ENCODE measurements around the gene FAM124B. TPM values are rescaled to one million over a fixed set of nuclear protein-coding genes. Genes with fewer than 3 reads are reported as not detected.

FAM124B gene
- total RNA-seq, 1 donor from 2014 or later, result 13.3 TPM

DNA sequence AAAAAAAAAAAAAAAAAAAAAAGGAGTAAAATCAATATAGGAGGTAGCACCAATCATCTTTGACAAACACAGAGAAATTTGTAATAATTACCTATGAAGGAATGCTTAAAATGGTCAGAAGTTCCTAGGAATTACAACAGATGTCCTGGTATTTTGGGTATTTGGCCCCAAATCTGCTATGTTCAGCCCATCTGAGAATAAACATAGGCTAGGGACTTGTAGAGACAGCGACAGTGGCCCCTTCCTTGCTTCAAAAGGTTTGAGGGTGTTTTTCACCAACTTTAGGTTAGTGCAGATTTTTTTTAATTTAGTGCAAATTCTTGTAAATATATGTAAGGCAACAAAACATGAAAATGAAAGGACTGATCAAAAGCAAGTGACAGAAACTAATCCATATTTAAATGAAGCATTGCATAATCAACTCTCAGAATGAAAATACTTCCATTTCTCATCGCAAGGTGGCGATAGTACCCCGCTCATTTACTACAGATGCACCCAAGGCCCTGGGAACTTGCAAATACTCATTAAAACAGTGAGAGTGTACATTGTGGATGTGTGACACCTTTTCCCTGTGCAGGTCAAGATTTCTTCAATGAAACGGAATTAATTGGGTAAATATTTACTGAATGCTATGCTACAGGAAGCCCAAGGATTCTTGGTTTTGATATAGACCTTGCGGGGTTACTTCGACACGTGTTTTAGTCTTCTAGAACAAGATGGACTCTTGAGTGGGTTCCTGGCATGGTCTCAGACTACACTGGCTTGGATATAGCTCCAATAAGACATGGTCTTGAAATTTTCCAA, 44.6 kb downstream of the FAM124B start:
- Histone ChIP-seq H3K9me3 (no peaks in the 10 kb centered on the region), H3K27ac (no peak overlapping the region), H3K36me3 (no peaks in the 10 kb centered on the region), H3K27me3 (no peaks in the 10 kb centered on the region), H3K4me1 (no peaks in the 10 kb centered on the region), H3K4me3 (no peak overlapping the region)
- peak in 1 of 2 donors; percentile 73 for DNase-seq (ENCODE audit: low spot score in 2 of 2)
- TF ChIP-seq, protein P1, sequence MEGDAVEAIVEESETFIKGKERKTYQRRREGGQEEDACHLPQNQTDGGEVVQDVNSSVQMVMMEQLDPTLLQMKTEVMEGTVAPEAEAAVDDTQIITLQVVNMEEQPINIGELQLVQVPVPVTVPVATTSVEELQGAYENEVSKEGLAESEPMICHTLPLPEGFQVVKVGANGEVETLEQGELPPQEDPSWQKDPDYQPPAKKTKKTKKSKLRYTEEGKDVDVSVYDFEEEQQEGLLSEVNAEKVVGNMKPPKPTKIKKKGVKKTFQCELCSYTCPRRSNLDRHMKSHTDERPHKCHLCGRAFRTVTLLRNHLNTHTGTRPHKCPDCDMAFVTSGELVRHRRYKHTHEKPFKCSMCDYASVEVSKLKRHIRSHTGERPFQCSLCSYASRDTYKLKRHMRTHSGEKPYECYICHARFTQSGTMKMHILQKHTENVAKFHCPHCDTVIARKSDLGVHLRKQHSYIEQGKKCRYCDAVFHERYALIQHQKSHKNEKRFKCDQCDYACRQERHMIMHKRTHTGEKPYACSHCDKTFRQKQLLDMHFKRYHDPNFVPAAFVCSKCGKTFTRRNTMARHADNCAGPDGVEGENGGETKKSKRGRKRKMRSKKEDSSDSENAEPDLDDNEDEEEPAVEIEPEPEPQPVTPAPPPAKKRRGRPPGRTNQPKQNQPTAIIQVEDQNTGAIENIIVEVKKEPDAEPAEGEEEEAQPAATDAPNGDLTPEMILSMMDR (IDR thresholded peaks at IDR 0.05), result peak; percentile 67 to 81 (median 73)
- intact Hi-C loops (cut with DNase I), result loop anchor here (1.0 to 10.0 kb wide), 3 partner anchors 88 to 422 kb away; no protein-coding TSS in a partner anchor

DNA sequence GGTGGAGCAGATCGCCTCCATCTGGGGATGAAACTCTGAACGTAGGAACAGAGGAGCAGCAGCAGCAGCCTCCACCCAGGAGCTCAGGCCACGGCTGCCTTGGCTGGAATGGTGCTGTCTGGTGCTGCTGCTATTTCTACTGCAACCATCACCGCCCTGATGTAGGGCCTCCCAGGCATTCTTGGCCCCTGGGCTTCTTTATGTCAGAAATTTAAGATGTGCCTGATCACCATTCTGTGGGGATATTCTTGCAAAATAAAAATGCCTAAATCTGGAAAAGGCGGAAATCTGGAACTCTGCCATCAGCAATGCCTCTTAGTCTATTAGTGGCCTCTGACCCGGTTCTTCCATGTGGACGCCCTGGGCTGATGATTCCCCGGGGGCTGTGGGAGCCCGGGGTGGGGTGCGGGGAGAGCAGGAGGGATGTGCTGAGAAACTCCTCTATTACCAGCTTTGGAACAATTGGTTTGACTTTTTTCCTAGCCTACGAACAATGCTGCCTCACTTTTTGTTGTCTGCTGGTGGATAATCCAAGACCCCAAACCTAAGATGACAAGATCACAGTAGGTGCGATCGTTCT, 47.2 kb downstream of the FAM124B start:
- Histone ChIP-seq H3K27me3 (no peaks in the 10 kb centered on the region), H3K27ac (no peak overlapping the region), H3K4me3 (no peak overlapping the region), H3K36me3 (no peaks in the 10 kb centered on the region), H3K4me1 (no peaks in the 10 kb centered on the region), H3K9me3 (no peaks in the 10 kb centered on the region)
- intact Hi-C loops (cut with DNase I), result loop anchor here (10.0 kb wide), 1 partner anchor 90 kb away; no protein-coding TSS in a partner anchor
- TF ChIP-seq, protein P1 (IDR thresholded peaks at IDR 0.05), result no peak
- no peak for DNase-seq (ENCODE audit: low spot score in 2 of 2)

DNA sequence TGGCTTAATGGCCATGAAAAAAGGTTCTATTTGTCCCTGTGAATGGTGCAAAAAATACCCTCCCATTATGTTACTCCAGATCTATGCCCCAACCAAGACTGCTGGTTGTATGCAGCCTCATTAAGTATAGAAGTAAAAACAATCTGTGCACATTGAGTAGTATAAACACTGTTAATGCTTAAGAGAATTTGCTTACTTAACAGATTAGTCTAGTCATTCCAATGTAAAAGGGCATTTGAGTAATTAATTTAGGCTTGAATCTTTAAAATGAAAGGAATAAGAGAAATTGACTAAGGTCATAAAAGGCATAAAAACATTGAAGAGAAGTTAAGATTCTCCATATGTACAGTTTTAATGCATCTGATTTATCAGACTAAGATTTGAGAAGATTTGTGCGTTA, 51.2 kb downstream of the FAM124B start:
- DNase-seq (ENCODE audit: low spot score in 2 of 2), result no peak
- peaks cover 0 to under 1% of the 10 kb centered on the region in 2 donors for H3K9me3 ChIP-seq
- intact Hi-C loops (cut with DNase I), result loop anchor here (10.0 kb wide), 1 partner anchor 94 kb away; no protein-coding TSS in a partner anchor
- H3K4me3 ChIP-seq, result no peak overlapping the region
- H3K27ac ChIP-seq, result no peak overlapping the region
- H3K4me1 ChIP-seq, result no peaks in the 10 kb centered on the region
- no peaks in the 10 kb centered on the region for H3K27me3 ChIP-seq
- TF ChIP-seq, protein P1 (IDR thresholded peaks at IDR 0.05), result no peak
- no peaks in the 10 kb centered on the region for H3K36me3 ChIP-seq

DNA sequence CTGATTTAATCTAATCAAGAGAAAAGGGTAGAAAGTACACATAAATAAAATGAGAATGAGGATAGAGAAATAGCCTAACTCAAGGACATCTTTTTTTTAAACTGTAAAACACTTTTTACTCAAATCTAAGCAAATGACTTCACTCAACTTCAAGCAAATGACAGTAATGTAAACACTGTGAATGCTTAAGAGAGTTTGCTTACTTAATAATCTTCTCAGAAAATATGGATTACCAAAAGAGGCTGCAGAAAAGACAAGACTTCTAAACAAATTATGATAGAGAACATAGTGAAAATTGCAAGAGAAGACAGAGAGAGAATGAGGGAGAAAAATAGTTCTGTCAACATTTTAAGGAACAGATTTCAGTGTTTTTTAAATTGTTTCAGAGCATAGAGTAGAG, 52.5 kb downstream of the FAM124B start:
- Histone ChIP-seq H3K4me3 (no peak overlapping the region), H3K4me1 (no peaks in the 10 kb centered on the region), H3K36me3 (no peaks in the 10 kb centered on the region), H3K27me3 (no peaks in the 10 kb centered on the region), H3K27ac (no peak overlapping the region), H3K9me3 (peaks cover 0 to 5% of the 10 kb centered on the region in 2 donors)
- TF ChIP-seq, protein P1 (IDR thresholded peaks at IDR 0.05), result no peak
- intact Hi-C loops (cut with DNase I), result no loop called here
- DNase-seq (ENCODE audit: low spot score in 2 of 2), result no peak

DNA sequence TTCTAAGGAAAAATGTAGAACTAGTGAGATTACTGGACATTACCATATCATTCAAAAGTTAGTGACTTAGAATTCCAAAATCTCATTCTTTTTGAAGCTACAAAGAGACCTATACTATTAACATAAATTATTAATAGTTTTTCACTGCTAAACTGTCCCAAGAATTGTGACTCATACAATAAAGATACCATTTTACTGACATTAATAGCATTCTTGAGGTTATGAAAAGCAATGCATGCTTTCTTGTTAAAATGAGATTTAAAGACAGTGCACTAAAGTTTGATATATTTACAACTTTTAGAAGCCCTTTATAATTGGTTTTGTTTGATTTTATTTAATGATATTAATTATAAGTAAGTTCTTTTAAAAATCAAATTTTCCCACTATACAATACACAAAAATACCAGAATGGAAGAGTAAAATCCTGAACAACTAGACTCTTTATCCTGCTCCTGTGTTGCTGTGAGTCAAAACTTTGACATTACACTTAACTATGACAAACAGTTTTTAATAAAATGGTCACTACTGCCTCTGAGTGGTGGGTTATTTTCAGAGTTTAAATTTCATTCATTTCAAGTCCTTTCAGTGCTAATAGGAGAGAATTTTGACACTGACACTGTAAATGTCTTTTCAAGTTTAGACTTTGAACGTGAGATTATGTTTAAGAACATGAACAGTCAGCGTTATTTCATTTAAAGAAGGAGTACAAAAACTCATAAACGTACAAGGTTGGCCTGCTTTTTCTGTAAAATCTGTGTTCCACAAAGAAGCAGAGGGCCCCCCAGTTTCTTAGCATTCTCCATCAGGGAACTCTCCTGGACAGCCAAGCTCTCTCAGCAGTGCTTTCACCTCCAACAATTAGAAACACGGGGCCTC, 54.5 kb downstream of the FAM124B start:
- Histone ChIP-seq H3K36me3 (no peaks in the 10 kb centered on the region), H3K9me3 (peaks cover 0 to 5% of the 10 kb centered on the region in 2 donors), H3K4me3 (no peak overlapping the region), H3K27ac (no peak overlapping the region), H3K4me1 (no peaks in the 10 kb centered on the region), H3K27me3 (no peaks in the 10 kb centered on the region)
- no peak for DNase-seq (ENCODE audit: low spot score in 2 of 2)
- TF ChIP-seq, protein P1 (IDR thresholded peaks at IDR 0.05), result no peak
- intact Hi-C loops (cut with DNase I), result no loop called here

Data from ascending aorta (tissue), 2 donors.